HG02642 (cell line): ENCODE data around the gene KRTAP12-1.

Source experiments
- ATAC-seq: cut with Tn5 transposase; IDR thresholded peaks from one replicate; pipeline ENCODE4 v1.9.1; 2021; ENCODE audit warnings: mild to moderate bottlenecking; ENCODE audit not compliant: unreplicated experiment, poor library complexity

KRTAP12-1 gene, protein sequence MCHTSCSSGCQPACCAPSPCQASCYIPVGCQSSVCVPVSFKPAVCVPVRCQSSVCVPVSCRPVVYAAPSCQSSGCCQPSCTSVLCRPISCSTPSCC

DNA sequence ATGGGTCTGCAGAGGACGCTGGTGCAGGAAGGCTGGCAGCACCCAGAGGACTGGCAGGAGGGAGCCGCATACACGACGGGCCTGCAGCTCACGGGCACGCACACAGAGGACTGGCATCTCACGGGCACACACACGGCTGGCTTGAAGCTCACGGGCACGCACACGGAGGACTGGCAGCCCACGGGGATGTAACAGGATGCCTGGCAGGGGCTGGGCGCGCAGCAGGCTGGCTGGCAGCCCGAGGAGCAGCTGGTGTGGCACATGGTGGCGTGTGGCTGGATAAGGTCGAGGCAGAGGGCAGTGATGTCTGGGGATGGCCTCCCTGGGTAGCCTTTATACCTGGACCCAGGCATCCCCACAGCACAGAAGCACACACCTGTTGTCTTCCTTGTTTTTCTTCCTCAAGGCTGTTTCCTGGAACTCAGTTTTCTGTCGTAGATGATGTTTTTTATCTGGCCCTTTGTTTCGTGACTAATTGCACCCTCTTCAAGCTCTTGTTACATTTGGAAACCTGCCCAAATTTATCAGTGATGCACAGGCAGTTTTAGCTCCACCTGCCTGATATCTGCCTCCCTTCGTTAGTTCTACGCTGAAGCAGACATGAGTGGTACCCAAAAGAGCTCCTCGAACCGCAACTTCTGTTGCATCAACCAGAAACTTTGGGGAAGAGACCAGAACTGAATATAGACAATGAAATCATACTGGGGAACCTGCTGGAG lies at the start of gene KRTAP12-1:
TSS of gene KRTAP12-1 (minus strand) at position 303 of the 719 bp plus-strand sequence. CDS start at position 263, 40 bp downstream.
- ATAC-seq = no peak

DNA sequence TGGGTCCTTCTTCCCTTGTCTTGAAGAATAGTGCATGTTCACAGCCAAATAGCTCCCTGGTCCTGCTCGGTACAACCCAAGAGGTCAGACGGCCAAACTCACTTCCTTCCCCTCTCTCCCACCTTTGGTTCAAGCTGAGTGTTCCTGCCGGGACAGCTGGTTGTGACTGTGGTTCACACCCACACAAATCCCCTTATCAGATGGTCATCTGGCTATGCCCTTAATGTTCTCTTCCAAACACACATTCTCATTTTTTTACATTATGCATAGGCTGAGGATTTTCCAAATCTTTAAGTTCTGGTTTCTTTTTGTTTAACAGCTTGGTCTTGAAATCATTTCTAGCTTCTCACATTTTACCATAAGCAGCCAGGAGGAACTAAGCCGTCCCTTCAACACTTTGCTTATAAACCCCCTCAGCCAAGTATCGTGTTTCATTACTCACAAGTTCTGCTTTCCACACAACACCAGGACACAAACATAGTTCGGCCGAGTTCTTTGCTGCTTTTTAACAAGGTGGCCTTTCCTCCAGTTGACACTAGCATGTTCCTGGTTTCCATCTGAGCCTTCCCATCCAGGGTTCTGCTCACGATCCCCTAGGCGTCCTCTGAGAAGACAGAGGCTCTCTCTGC lies 49.1 kb upstream of the KRTAP12-1 start:
- ATAC-seq = no peak

DNA sequence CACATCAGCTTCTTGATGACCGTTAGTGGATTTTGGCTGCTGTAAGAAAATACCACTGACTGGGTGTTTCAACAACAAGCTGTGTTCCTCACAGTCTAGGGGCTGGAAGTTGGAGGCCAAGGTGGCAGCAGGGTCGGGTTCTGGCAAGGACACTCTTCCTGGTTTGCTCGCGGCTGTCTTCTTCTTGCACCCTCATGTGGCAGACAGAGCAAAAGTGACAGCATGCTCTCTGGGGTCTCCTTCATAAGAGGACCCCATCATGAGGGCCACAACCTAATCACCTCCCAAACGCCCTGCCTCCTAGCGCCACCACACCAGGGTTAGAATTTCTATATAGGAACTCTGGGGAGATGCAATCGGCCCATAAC lies 48.0 kb upstream of the KRTAP12-1 start:
- no peak for ATAC-seq

DNA sequence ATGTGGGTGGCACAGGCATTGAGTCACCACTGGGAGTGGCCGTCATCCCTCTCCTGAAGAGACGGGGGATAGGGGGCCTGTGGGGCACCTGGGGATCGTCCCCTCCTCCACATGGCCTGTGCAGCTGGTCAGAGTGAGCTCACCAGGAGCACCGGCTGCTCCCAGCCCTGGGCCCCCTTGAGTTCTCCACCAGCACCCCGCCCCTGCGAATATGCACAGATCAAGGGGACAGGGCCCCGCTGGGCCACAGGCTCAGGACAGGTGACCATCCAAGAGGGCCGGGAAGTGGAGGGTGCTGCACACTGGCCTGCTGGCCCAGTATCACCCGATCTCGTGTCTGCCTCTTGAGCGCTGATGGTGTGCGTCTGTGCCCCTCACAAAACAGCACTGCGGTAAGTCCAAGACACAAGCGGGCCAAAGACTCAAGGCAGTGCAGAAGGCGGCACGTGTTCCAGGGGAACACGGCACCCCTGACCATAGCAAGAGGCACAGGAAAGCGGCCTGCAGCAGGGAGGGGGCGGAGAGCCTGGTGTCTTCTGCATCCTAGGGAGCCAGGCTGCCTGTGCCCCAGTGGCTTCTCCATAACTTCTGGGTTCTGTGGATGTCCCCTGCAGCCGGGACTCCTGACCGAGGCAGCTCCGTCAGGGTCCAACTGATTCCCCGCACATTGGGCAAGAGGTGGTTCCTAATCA lies 47.5 kb upstream of the KRTAP12-1 start:
- no peak for ATAC-seq

DNA sequence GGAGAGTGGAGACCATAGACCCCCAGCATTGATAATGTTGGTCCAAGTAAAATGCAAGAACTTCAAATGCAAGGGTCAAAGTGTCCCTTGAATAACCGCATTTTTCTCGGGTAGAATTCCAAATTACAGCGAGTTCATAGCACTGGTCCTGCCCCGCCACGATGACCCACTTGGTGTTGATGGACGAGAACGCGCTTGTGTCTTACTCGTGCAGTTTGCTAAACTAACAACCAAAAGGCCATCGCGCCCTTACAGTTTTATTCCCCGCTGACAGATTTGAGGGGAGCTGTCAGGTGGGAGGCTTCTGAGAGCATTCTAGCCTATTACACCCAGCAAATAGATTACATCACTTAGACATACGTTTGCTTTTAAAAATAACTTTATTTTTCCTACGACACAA lies 46.8 kb upstream of the KRTAP12-1 start:
- no peak for ATAC-seq

DNA sequence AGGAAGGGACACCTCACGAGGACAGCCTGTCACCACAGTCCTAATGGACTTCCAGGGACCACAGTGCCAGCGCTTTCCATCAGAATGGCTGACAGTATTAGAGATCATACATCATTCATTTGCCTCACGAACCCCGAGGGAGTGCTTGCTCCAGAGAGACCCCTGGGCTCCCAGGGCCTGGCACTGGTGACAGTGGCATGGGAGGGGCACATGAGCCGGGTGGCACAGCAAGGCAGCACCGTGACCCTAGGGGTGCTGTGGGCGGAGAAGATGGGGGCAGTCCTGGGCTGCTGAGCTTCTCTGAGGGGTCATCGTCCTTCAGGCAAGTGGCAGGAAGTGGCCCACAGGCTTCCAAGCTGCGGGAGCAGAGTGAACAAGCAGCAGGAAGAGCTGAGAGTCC lies 45.8 kb upstream of the KRTAP12-1 start:
- no peak for ATAC-seq

DNA sequence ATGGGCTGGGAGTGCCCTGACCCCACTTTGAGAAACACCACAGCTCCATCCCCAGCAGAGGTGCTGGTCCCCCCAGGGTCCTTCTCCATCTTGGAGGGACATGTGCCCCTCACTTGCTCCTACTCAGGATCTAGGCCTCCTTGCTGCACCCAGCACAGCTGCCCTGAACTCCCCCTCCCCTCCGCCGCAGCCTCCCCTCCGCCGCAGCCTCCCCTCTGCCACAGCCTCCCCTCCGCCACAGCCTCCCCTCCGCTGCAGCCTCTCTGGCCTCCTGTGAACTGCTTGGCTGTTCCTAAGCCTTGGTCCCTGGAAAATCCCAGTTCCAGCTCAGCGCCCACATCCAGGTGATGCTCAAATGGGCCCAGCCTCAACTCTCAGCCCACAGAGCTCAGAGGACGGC lies 45.4 kb upstream of the KRTAP12-1 start:
- no peak for ATAC-seq

DNA sequence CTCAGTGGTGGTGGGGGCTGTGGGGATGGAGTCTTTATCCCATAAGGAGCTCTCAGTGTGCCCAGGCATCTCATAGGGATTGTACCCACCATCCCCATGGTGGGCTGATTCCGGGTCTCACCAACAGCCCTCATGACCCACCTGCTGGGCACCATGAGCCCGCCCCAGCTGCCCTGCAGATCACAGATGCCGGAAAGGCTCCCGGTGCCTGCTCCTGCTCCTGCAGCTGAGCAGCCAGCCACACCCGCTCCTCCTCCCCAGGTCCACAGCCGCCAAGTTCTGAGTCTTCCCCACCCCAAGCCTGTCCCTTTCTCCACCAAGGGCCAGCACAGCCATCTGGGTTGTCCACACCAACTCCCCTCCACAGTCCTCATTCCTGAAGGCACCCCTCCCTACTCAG lies 44.9 kb upstream of the KRTAP12-1 start:
- ATAC-seq = no peak

DNA sequence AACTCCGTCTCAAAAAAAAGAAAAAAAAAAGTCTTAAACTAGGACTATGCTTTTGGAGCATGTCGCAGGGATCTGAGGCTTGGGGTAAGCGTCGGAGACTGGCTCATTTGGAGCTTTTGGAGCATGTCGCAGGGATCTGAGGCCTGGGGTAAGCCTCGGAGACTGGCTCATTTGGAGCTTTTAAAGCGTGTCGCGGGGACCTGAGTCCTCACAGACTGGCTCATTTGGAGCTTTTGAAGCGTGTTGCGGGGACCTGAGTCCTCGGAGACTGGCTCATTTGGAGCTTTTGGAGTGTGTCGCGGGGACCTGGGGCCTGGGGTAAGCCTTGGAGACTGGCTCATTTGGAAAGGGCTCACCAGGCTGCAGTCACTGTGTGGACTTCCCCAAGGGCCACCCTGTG lies 43.0 kb upstream of the KRTAP12-1 start:
- no peak for ATAC-seq

DNA sequence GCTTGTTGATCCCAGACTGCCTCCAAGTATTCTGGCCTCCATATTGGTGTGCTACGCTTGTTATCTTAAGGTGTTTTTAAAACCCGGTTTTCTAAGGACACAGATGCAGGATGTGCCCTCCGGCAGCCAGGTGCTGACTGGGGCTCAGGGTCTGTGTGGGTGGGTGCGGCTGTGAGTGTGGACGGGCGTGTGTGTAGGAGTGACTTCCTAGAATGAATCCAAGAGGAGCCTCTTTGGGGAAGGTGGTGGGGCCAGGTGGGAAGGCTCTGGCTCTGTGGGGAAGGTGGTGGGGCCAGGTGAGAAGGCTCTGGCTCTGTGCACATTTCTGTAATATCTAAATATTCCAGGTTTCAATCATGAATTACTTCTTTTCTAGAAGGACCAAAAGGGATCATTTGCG lies 42.2 kb upstream of the KRTAP12-1 start:
- no peak for ATAC-seq

DNA sequence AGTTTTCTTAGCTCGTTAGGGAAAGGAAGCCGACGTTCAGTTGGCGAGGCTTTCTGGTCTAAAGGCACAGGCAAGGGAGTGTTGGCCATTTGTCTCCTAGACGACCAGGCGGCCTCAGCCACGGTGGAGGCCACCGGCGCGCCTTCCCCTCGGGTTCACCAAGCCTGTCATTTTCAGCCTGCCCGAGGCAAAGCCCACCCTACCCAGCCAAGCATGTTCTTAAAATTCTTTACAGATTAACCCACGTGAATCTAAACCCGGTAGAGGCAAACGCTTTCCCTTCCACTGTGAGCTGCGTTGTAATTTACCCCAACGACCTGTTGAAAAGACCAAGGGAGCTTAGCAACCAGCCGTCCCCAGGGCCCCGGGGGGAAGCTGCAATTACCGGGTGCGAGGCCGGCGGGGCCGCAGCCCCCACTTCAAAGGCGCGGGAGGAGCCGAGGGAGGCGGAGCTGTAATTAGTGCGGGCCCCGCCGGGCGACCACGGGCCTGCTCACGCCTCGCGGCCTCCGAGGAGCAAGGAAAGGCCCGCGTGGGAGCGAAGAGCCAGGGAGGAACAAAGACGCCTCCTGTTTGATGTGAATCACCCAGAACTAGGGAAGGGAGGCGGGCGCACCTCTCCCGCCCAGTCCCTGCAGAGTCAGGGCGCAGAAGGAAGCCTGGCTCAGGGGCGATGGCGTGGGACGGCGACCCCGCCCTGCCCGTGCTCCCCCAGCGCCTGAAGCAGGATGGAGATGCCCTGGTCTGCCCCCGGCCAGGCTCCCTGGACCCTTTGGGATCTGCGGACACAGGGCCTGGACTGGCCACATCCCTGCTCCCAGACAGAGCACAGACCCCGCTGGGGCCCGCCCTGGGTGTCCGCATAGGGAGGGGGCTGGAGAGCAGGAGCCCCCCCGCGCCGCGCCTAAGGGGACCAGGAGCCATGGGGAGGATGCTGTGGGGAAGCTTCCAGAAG lies 41.5 kb upstream of the KRTAP12-1 start:
- no peak for ATAC-seq

DNA sequence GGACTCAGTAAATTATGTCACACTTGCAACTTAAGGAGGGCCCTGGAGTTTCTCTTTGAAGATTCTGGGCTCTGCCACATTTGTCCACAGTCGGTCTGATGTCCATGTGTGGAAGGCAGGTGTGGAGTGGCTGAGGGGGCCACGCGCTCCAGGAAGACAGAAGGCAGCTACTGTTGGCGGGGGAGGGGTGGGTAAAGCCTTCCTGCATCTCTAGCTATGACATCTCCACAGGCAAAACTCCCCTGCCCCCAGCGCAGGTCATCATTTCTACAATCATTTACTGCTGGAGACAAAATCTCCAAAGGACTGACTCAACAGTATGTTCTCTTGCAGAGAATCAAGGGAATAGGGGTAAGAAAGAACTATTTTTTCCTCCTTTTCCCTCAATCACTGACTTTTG lies 40.8 kb upstream of the KRTAP12-1 start:
- no peak for ATAC-seq

DNA sequence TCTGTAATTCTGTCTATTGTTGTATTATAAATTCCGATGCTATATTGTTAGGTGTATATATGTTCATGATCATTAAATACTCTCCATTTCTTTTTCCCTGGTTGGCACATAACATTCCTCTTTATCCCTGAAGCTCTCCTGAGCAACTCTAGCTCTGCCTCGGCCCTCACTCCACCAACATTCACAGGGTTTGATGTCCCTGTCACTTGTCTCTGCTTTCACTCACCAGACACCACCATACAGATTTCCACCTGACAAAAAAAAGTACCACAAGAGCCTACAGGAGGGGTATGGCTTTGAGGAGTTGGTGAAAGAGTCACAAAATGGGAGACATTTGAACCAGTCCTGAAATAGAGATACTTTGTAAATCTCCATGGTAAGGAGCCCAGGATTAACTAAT lies 38.2 kb upstream of the KRTAP12-1 start:
- ATAC-seq = no peak

DNA sequence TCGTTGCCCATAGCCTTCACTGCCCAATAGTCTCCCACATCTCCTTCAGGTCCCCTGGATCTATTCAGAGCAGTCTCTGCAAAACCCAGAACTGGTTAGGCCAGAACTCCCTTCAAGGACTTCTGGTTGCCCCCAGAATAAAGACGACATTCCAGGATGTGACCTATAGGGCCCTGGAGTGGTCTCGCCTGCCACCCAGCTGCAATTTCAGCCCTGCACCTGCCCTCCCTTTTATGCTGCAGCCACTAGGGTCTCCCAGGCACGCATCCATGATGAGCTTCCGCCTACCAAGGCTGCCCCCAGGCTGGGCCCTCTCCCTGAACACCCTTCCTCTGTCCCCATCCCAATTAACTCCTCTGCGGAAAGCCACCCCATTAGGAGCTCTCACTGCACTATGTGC lies 36.6 kb upstream of the KRTAP12-1 start:
- no peak for ATAC-seq

DNA sequence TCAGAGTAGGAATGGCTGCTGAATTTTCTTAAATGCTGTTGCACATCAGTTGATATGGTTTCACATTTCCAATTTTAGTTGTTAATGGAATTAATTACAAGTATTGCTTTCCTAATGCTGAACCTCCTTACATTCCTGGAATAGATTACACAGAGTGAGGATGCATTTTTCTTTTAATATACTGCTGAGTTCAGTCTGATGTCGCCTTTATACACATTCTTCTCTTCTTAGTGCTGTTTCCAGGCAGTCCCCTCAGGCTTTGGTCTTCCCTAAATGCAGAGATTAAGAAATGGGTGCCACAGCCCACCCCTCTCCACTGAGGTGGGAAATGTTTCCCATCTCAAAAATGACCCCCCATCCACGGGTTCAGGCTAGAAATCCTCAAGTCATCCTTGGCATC lies 36.1 kb upstream of the KRTAP12-1 start:
- no peak for ATAC-seq

DNA sequence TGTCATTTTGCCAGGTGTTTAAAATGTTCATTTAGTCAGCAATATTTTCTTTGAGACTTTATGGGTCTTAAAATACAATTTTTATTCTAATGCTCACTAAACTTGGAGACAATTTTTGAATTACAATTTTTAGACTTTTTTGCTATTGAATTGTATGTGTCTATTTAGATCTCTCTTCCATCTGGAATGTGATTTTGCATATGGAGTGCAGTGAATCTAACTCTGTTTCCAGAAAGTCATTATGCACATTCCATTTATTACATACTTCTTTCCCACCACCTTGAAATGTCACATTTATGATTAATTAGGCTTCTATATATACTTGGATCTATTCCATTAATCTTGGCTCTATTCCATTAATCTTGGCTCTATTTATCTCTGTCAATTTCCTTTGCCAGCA lies 35.0 kb upstream of the KRTAP12-1 start:
- no peak for ATAC-seq

DNA sequence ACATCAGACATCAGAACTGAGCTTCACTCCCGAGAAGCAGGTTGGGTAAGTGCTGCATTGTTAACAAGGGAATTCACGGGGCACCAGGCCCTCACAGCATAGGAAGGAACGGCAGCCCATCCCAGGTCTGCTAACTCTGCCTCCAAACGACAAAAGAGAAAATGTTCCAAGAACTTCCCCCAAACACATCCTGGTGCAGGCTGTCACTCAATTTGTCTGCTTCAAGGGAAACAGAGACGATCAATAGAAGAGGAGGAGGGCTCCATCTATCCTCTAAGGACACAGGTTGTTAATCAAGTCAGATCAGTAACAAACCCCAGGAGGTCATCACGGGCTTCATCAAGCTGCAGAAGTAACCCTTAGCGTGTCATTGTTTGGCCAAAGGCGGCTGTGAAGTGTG lies 32.9 kb upstream of the KRTAP12-1 start:
- ATAC-seq = no peak

DNA sequence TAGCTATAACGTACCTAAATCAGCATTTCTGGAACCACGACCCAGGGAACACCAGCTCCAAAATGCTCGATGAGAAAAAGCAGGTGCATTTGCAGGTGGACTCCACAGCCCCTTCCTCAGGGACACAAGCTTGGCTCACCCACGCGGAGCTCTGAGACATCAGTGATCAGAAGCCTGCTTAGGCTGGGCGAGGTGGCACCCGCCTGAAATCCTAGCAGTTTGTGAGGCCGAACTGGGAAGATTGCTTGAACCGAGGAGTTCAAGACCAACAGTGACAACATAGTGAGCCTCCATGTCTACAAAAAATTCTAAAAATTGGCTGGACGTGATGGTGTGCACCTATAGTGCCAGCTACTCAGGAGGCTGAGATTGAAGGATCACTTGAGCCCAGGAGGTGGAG lies 31.9 kb upstream of the KRTAP12-1 start:
- no peak for ATAC-seq

DNA sequence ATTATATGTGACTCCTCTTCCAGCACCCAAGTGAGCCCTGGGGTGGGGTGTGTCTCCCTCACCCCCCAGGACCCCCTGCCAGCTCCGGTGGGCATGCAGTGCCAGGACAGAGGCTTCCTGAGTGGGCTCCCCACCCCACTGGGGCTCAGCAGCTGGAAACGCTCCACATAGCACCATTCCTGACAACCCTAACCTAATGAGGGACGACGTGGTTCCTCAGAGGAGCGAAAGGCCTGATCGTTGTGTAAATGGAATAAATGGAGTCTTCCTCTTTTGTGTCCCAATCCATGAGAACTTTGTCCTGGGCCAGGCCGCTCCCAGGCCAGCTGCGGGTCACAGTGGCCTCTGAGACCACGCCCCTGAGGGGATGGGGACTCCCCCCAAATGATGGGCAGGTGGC lies 31.2 kb upstream of the KRTAP12-1 start:
- no peak for ATAC-seq
